HepG2 (cell line): ENCODE measurements around the gene ENPP7.

Experiments used
- ATF4 ChIP-seq, 2 experiments: fragments of 450-650 bp in 1 of 2; sonication (generic) in 1 of 2; formaldehyde crosslinking; IDR thresholded peaks; 2 replicates each; pipeline versions ENCODE4 v1.5.0 to v1.8.0; 2020 to 2022; ENCODE audit warnings: mild to moderate bottlenecking in 1 of 2, missing genetic modification reagents in 1 of 2
- DNMT1 ChIP-seq: sonication (generic); formaldehyde crosslinking; IDR thresholded peaks from 2 replicates; pipeline ENCODE4 v1.5.1; 2020; ENCODE audit warnings: mild to moderate bottlenecking, missing genetic modification reagents
- POLR2A ChIP-seq, 2 experiments: IDR thresholded peaks; 2 replicates each; pipeline ENCODE4 v1.6.1; 2011; ENCODE audit warnings: low read depth in 2 of 2, low read length in 2 of 2, mild to moderate bottlenecking in 1 of 2, moderate library complexity in 1 of 2; ENCODE audit not compliant: insufficient read depth in 1 of 2
- U2AF2 ChIP-seq: fragments of 200-400 bp; formaldehyde crosslinking; IDR thresholded peaks from 2 replicates; pipeline ENCODE4 v1.6.1; 2017; ENCODE audit warnings: low read depth, mild to moderate bottlenecking, low read length
- ZNF605 ChIP-seq: sonication (generic); formaldehyde crosslinking; IDR thresholded peaks from 2 replicates; pipeline ENCODE4 v1.8.0; 2022; ENCODE audit warnings: mild to moderate bottlenecking, missing genetic modification reagents

DNA sequence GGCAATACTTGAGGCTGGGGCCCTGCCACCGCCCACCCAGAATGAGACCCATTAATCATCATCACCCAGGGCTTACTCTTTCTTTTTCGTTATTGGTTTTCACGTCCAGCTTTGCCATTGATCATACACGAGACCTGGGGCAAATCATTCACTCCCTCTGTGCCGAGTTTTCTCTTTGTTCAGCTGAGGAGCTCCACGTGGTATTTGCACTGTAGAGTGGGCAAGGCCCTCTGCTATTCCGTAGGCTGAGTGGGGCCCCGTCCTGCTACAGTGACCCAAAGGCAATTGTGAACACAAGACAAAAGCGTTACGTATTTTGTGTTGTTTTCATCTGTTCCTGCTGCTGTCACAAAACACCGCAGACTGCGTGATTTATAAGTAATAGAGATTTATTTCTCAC is 23.6 kb downstream of the ENPP7 start:
- TF ChIP-seq POLR2A (IDR thresholded peaks at IDR 0.05; ENCODE audit: insufficient read depth in 1 of 2, low read depth in 2 of 2, low read length in 2 of 2): no peak
- no peak for TF ChIP-seq ATF4 (CRISPR knock-in tag; IDR thresholded peaks at IDR 0.05)
- TF ChIP-seq DNMT1 (CRISPR knock-in tag): no peak
- no peak for TF ChIP-seq U2AF2
- TF ChIP-seq ZNF605: no peak
